Mammary epithelial cell (primary cell): ENCODE measurements around the gene MYL9.

Experiments used
- CTCF ChIP-seq, 2 donors: IDR thresholded peaks in 1 of 2; conservative IDR thresholded peaks in 1 of 2; 2 replicates each; pipeline ENCODE4 v1.5.1; 2011 to 2012; ENCODE audit warnings: inconsistent platforms in 2 of 2, low read length in 2 of 2, mild to moderate bottlenecking in 2 of 2, control low read depth in 1 of 2, low read depth in 1 of 2; ENCODE audit not compliant: insufficient read depth in 1 of 2; ENCODE audit errors: extremely low read depth in 1 of 2
- EZH2 ChIP-seq: IDR thresholded peaks from 2 replicates; pipeline ENCODE4 v1.6.1; 2012; ENCODE audit warnings: low read length, inconsistent platforms, borderline replicate concordance

- TF ChIP-seq CTCF (conservative IDR thresholded peaks at IDR 0.05 in 1 of 2, IDR thresholded peaks at IDR 0.05 in 1 of 2; ENCODE audit: extremely low read depth in 1 of 2, insufficient read depth in 1 of 2, low read depth in 1 of 2, low read length in 2 of 2): no peak
- no peak for TF ChIP-seq EZH2
Observed at GRCh38 chr20:36578356-36579041, 37.2 kb downstream of the MYL9 start.
